ENCODE measurements around the gene SLC25A12.

SLC25A12 gene

DNA sequence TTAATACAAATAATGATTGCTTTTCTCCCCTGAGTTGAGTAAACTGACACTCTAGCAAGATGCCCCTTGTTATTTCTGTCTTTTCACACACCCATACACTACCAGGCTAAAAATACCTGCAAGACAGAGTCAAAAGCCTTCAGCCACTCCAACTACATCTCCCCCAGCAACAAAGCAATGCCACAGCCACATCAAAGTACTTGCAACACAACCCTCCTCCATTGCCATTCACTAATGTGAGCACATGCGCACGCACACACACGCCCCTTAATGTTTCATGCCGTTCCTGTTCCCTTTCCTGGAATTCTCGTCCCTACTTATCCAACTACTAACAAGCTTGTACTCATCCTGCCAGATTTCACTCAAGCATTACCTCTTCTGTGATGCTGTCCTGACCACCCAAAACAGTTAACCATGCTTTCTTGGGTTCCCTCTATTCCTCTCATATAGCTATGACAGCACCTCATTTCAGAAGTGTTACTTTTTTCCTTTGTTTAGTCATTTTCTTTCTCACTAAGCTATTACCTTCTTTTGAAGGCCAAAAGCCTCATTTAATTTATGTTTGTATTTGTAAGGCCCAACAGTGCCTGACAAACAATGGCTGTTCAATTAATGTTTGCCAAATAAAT is 29.6 kb downstream of the SLC25A12 start:
- DNase-seq: no peak
- H3K27ac ChIP-seq: no peak overlapping the region
- no peaks in the 10 kb centered on the region for H3K36me3 ChIP-seq (replicated peaks)
- no peak overlapping the region for H3K4me3 ChIP-seq (ENCODE audit: low read depth, low read length)
- no peaks in the 10 kb centered on the region for H3K27me3 ChIP-seq (replicated peaks)
- TF ChIP-seq CTCF (IDR thresholded peaks at IDR 0.05; ENCODE audit: low read depth, low read length, missing control alignments): no peak
- in situ Hi-C loops (cut with HindIII; ENCODE audit: low pct_ligation_motif_present, low sequenced_read_pairs): no loop called here

- no peak overlapping the region for H3K4me3 ChIP-seq (ENCODE audit: low read depth, low read length)
- no peak overlapping the region for H3K27ac ChIP-seq
- no peak for DNase-seq
- in situ Hi-C loops (cut with HindIII; ENCODE audit: low pct_ligation_motif_present, low sequenced_read_pairs): no loop called here
- no peaks in the 10 kb centered on the region for H3K27me3 ChIP-seq (replicated peaks)
- TF ChIP-seq CTCF (IDR thresholded peaks at IDR 0.05; ENCODE audit: low read depth, low read length, missing control alignments): no peak
- no peaks in the 10 kb centered on the region for H3K36me3 ChIP-seq (replicated peaks)
Observed at GRCh38 chr2:171862501-171862900, 31.5 kb downstream of the SLC25A12 start.

- in situ Hi-C loops (cut with HindIII; ENCODE audit: low pct_ligation_motif_present, low sequenced_read_pairs): no loop called here
- no peaks in the 10 kb centered on the region for H3K27me3 ChIP-seq (replicated peaks)
- no peak overlapping the region for H3K4me3 ChIP-seq (ENCODE audit: low read depth, low read length)
- H3K27ac ChIP-seq: no peak overlapping the region
- no peak for TF ChIP-seq CTCF (IDR thresholded peaks at IDR 0.05; ENCODE audit: low read depth, low read length, missing control alignments)
- no peaks in the 10 kb centered on the region for H3K36me3 ChIP-seq (replicated peaks)
- no peak for DNase-seq
Observed at GRCh38 chr2:171858397-171858958, 35.6 kb downstream of the SLC25A12 start.

GRCh38 chr2:171855401-171855800 is 38.6 kb downstream of the SLC25A12 start:
- Histone ChIP-seq H3K36me3 (replicated peaks) (no peaks in the 10 kb centered on the region), H3K27ac (no peak overlapping the region), H3K27me3 (replicated peaks) (no peaks in the 10 kb centered on the region), H3K4me3 (ENCODE audit: low read depth, low read length) (no peak overlapping the region)
- DNase-seq: no peak
- in situ Hi-C loops (cut with HindIII; ENCODE audit: low pct_ligation_motif_present, low sequenced_read_pairs): no loop called here
- no peak for TF ChIP-seq CTCF (IDR thresholded peaks at IDR 0.05; ENCODE audit: low read depth, low read length, missing control alignments)

GRCh38 chr2:171852366-171852888 is 41.6 kb downstream of the SLC25A12 start:
- no peak for DNase-seq
- in situ Hi-C loops (cut with HindIII; ENCODE audit: low pct_ligation_motif_present, low sequenced_read_pairs): no loop called here
- no peak for TF ChIP-seq CTCF (IDR thresholded peaks at IDR 0.05; ENCODE audit: low read depth, low read length, missing control alignments)

More at GRCh38 chr2:171852366-171852888, 41.6 kb downstream of the SLC25A12 start:
- Histone ChIP-seq H3K27me3 (replicated peaks) (no peaks in the 10 kb centered on the region), H3K36me3 (replicated peaks) (no peaks in the 10 kb centered on the region), H3K27ac (no peak overlapping the region), H3K4me3 (ENCODE audit: low read depth, low read length) (no peak overlapping the region)
